HG02678 (cell line): ENCODE data around the gene OPCML.

ENCODE experiments used
- ATAC-seq: cut with Tn5 transposase; IDR thresholded peaks from one replicate; pipeline ENCODE4 v1.9.1; 2021; ENCODE audit warnings: mild to moderate bottlenecking, moderate library complexity; ENCODE audit not compliant: unreplicated experiment

The OPCML gene

DNA sequence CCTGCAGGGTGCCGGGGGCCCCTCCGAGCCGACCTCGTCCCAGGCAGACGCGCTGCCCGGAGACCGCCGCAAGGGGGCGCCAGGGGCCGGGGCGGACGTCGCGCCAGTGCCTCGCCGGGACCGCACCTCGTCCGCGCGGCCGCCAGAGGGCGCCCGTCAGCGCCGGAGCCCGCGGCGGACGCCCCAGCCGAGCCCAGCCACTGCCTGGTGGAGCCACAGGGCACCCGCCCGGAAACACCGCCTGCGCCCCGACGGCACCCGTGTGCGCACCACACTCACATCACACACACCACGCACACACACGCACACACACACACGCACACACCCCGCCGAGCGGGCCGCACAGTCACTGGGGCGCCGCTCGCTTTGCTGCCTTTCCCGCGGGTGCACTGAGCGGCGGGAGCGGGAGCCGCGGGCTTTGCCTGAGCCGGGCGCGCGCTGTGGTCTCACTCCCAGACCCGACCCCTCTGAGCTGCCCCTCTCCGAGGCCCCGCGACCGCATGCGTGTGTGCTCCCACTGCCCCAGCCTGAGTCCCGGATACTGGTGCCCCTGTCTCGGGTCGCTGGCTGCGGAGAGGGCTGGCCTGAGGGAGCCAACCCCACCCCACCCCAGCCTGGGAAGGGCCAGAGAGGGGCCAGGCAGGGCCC is 449.3 kb downstream of the OPCML start:
- peak; percentile 88 for ATAC-seq

DNA sequence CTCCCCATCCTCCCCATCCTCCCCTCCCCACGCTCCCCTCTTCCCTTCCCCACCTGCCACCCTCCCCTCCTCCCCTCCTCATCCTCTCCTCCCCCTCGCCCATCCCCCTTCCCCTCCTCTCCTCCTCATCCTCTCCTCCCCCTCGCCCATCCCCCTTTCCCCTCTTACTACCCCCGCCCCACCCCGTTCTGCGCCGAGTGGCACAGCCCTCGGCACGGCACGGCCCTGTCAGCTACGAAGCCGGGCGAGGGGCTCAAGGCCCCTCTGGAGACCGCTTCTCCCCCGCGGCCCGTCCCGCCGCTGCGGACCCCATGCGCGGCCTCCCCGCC is 449.9 kb downstream of the OPCML start:
- ATAC-seq, result no peak

DNA sequence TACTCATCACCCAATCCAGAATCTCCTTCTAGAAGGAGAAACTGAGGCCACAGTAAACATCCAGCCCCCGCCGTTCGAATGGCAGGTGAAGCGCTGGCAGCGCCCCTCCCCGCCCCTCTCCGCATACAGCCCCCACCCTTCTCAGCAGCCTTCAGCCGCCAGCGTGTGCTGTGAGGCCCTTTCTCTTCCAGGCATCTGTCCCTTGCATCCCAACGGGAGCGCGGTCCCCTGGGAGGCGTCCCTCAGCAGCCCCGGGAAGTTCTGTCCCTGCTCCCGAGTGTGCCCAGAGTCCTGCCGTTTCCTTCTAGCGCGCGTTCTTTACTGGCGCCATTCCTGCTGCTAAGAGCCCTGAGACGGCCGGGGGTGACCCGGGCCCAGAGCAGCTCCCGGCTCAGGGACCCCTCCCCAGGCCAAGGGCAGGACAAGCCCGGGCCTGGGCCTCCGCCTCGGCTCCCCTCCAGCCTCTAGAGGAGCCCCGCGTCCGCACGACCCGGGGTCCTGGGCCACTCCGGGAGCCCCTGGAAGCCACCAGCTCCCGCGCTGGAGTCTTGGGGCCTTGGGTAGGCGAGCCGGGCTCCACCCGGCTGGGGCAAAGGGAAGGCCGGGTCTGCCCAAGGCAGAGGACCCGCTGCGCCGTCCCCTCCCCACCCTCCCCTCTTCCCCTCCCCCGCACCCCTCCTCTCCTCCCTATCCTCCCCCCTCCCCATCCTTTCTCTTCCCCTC is 450.4 kb downstream of the OPCML start:
- ATAC-seq, result no peak

DNA sequence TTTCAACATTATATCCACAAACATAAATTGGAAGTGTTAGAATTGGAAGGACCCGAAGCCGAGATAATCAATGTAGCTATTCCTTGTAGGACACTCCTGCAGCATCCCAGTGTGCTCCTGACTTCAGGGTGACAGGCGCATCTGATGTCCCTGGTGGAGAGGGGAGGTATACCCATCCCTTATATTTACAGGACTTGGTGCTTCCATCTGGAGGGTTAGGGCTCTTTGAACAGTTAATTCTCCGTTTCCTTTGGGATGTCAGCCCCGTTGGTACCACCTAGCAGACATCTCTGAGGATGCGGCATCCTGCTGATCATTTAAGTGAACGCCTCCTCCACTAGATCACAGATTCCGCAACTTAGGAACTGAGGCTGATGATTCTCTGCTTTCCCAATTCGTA is 451.3 kb downstream of the OPCML start:
- ATAC-seq, result no peak

DNA sequence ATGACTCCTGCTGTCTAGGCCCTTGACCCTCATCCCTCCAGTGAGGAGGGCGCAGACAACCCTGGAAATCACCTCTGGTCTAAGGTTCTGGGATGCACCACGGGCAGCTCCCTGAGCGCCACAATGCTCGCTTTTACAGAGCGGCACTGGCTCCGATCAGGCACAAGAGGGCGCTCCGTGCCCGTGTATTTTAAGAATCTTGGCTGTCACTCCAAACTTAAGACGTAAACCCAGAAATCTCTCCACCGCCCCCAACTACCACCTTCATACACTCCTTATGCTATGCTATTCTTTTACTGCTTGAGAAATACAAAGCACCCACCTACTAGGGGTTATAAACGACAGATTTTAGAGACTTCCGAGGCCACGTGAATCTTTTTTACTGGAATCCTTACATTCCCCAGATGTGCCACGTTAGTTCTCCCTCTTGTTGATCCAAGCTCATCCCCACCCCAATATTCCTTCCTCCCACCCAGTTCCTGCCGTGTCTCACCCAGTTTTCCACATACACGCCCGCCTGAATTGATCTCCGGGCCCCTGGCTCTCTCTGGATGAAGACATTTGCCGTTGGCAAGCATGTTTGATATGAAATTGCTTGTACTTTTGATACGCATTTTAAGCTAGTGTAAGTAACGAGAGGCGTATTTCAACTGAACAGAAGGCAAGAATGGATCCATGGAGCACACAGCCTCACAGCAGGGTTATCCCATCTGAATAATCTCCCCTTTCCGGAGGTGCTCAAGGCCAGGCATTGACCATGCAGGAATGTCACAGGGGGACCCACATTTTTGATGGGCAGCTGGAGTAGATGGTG is 453.5 kb downstream of the OPCML start:
- peak; percentile 51 for ATAC-seq

DNA sequence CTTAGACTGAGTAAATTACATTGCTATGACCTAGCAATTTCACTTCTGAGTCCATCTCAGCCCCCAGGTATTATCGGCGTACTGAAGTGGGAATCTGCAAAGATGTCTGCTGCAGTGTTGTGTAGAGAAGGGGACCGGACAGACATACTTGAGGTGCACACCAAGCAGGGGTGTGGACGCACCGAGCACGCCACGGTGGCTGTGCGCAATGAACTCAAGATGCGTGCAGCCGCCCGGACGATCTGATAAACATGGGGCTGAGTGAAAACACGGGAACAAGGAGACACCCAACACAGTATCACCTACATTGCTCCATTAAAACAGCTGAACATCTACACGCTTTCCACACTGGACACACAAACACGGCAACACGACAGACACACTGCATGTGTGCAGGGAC is 454.3 kb downstream of the OPCML start:
- no peak for ATAC-seq

DNA sequence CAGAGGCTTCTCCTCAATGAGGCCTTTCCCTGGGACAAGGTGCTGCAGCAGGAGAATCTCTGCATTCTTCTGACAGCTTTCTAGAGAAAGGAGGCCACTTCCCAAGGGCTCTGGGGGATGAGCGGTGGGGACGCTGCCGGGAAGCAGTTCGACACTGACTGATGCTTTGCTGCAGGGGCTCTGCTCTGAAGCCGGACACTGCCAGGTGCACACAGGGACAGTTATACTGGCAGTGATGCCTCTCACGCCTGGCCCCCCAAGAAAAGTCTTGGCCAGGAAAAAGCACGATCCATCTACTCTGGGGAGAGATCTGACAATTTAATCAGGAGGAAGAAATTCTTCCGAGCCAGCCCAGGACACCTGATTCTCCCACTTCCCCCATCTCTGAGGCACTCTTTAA is 456.9 kb downstream of the OPCML start:
- no peak for ATAC-seq

DNA sequence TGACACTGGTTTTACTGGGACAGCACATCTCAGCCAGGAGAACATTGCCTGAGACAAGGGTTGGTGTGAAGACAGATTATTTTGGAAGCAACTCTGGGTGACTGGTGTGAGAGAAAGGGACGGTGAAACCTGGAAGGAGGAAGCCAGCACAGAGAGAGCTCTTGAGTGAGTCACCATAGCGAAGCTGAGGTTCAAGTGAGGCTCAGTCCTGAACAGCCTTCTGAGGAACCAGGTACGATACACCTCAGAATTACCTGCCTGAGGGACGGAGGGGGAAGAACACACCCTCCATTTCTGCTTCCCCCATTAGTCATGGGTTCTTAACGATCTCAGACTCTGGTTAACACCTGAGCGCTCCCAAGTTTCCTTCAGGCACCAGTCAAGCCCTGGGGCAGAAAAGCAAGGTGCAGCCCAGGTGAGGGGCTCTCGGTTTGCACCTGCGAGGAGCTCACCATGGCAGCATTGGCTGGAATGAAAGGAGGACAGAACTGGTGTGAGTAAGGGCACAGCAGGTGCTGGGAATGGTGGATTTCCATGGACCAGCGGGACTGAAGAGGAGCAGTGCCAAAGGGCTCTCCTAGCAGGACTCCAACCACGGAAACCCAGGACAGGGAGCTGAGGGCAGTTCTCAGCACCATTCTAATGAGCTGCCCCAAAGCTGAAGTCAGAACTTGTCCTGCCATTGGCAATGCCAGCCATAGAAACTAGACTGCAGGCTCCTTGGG is 459.3 kb downstream of the OPCML start:
- no peak for ATAC-seq

DNA sequence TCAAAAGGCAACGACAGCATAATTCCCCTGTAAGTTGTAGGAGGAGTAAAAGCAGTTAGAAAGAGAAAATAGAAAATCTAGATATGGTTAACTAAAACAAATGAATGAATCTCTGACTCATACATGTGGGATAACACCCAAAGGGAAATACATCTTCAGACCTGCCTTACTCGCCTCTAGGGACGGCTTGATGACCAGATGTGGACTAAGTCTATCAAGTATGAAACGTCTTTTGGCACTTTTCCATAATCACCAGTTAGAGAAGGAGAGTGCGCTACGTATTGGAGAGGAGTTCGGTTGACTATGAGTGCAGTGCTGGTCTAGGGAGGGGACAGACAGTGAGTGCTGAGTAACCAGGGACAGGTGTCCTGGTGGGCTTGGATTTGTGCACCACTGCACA is 459.9 kb downstream of the OPCML start:
- ATAC-seq, result no peak

DNA sequence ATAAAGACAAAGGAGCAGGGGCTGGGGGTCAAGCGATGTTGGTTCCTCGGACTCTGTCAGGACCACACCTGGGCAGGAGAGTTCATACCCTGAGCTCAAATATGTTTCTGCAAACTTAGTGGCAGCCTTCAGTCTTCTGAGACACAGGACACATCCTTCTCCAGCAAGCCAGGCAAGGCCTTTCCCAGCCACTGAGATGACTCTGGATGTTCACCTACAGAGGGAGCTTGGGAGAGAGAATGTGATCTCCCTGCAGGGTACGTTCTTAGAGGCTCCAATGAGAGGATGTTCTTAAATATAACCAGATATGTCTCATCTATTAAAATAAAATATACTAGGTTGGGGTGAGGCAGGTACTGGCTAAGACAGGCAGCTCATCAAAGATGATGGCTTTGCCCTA is 461.5 kb downstream of the OPCML start:
- ATAC-seq, result no peak

DNA sequence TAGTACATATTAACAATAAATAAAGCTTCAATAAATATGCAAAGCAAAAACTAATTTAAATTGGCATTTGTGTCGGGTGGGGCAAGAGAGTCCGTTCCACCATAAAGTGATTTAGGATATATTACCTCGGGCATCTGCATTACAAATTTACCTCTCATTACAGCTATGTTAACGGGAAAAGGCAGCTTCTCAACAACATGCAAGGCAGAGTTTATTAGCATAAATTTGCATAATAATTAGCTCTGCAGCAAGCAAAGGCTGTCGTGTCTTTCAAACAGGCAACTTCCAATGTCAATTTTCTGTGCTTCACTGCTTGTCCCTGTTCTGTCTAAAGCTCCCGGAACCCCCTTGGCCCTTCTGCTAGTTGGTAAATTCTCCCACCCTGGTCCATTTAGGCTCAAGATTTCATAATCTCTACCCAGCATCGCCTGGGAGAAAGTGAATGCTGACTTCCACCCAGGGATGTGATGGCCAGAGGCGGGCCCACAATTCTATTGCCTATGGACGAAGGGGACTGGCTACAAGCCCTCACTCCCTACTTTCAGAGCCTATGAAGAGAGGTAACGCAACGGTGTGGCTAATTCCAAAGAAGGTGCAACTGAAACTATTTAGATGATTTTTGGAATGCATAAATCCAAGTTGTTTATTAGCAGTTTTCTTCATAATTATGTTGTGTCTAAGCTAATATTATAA is 462.1 kb downstream of the OPCML start:
- no peak for ATAC-seq

DNA sequence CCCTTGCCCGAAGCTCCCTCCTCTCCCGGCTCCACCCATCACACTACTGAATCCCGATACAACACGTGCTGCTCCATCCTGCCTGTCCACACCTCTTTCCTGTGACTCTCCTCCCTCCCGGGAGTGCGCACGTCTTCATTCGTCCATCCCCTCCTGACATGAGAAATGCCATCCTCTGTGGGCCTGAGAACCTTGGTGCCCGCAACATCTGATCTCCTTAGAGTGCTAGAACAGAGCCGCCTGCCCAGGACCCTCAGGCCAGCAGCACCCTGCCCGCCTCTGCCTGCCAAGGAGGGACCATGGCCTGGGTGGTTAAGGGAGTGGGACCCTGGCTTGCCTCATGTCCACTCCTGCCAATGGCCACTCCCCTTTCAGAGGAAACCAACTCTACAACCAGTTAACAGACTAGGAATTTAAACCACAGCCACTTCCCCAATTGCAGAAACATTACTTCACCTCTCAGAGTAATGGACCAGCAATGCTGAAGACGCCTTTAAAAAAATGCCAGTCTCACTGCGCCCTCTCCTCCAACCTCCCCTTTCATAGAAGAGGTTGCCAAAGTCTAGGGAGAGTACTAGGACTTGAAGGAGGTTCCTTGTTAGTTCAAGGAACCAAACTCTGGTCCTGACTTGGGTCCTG is 466.3 kb downstream of the OPCML start:
- no peak for ATAC-seq

DNA sequence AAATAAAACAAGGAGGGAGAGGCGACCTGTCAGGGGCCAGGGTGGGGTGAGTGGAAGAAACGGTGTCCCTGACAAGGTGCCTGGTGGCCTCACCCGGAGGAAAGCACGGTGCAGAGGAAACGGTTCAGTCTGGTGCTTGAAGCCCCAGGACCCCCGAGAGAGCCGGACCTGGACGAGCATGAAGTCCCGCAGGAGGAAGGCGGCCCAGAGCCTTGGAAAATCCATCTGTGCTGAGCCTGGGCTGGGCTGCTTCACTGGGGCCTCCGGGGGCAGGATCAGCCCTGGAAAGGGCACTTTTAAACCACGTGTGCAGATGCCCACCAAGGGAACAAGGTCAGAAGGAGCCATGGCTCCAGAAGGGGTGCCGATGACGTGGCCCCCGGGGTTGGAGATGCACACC is 467.3 kb downstream of the OPCML start:
- ATAC-seq, result no peak

DNA sequence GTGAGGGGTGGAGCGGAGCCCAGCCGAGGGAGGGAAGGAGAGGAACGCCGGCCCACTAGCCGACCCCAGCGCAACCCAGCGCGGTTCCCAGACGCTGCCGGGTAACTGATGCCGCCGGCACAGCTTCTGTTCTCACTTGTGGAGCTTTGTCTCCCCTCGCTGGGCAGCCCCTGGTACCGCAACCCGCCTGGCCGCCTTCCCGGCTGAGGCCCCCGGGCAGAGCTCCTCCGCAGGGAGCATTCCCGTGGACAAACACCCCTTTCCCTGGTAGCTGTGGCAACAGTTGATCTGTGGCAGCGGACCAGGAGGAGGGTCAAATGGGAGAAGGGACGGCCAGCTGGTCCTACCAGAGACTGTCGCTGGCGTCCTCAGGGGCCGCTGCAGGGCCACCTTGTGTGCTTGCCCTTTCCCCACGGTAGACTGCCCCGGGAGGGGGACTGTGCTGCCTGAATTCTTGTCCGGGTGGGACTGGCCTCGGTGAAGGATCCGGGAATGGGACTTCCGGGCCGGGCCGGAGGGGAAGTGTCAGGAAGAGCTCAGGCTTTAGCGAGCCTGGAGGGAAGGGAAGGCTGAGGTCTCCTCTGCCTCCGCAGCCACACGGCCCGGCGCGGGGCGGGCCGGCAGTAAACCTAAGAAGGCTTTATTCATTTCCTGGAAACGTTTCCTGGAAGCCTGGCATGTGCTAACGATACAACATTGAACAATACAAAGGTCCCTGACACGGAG is 468.0 kb downstream of the OPCML start:
- no peak for ATAC-seq

DNA sequence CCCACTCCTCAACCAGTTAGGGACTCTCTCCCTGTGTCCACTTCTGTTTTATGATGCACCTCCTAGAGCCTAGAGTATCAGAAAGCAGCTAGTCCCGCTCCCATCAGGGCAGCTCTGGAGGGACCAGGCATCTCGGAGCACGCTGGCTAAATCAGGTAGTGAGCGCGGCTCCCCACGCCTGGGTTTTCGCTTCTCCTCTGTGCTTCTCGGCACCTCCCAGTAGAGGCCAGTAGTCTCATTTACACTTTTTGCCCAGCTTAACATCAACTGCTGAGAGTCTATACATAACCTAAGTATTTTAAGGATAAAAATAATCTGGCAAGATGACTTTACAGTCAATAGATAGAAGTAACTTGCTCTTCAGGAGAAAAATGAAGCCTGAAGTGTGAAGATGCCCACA is 473.8 kb downstream of the OPCML start:
- no peak for ATAC-seq

DNA sequence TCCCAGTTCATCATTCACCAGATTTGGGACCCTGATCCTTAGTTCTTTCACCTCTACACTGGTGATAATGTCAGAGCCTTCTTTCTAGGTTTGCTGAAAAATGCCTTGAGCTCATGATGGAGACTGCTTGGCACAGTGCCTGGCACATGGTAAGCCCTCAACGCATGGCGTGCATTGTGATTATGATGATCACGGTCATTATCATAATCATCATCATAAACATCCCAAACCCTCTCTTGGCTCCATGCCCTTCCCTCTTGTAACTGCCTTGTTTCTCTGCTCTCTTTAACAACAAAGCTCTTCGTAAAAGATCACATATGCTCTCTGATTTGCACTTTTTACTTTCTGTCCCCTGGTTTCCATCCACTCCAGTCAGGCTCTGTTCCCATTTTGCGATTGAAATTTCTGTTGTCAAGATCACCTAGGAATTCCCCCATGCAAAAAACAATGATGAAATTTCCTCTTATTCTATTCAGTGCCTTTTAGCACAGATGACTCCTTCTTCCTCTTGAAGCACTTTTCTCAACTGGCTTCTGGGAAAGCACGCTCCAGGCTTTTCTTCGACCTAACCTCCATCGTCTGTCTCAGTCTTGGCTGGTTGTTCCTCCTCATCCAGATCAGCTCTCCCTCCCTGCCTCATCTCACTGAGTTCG is 479.1 kb downstream of the OPCML start:
- no peak for ATAC-seq

DNA sequence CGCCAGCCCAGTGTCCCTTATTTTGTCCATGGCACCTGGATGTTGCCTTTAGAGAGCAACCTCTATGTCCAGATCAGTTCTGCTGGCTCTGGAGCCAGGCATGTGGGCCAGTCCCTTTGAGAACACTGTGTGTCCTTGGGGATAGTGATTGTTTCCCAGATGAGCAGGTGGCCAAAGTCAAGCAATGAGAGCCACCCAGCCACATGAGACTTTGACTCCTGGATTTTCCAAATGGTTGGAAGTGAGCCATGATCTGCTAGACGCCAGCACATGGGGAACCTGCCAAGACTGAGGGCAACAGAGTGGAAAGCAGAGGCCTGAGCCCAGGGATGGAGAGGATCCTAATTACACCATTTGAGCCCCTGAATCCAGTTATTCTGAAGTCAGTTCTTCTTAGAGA is 479.8 kb downstream of the OPCML start:
- no peak for ATAC-seq

DNA sequence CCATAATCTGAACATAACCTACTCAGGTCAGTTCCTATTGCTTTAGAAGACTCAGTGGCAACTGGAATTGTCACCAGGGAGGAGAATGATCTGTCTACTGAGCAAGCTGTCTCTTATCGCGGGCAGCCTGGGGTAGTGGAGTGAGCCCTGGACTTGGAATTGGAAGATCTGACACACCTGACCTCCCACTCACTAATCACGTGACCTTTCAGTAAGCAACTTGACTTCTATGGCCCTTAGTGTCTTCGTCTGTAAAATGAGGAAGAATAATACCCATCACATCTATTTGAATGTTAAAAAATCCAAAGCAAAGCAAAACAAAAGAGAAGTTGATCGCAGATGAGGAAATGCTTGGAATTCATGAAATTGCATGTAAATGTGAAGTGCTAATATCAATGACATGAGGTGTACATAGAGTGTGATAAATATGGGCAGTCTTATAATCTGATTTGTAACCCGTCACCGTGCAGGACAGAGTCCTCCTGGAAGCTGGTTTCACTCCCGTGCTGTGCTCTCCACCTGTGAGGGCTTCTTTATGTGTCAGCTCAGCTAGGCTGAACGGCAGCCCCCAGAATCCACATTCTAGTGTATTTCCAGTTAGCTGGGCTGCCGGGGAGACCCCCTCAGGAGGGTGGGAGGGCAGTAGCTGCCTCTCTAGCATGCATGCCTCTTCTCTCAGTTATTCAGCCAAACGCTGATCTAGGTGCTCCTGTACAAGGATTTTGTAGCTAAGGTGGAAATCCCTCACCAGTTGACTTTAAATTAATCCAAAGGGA is 482.9 kb downstream of the OPCML start:
- ATAC-seq, result no peak

DNA sequence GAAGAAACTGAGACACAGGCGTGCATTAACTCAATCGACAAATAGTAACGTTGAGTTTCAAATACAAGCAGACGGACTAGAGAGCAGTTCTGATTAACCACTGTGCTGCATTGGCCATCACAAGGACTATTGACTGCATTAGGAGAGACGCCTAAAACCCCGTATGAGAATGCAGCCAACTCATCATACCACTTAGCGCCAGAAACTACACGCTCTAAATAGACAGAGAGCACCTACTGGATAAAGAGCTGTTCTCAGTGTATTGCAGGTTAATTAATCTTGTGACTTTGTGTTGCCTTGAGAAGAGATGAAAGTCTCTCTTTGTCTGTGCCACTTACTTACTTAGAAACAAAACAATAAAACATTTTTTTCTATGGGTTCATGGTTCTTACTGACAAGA is 484.0 kb downstream of the OPCML start:
- ATAC-seq, result no peak
